A673 (cell line): Measurements from ENCODE around the gene EFCAB8.

Experiments
- CTCF ChIP-seq: fragments of 300-800, 200-600 bp; sonication (generic); conservative IDR thresholded peaks from 2 replicates; pipeline ENCODE4 v1.5.1; 2017; ENCODE audit warnings: low read depth, mild to moderate bottlenecking, antibody characterized with exemption, low read length, moderate library complexity, mixed read lengths
- EZH2 ChIP-seq: fragments of 200-600 bp; sonication (generic); IDR thresholded peaks from 2 replicates; pipeline ENCODE4 v1.6.1; 2017; ENCODE audit warnings: borderline replicate concordance, low read depth, mild to moderate bottlenecking, mixed read lengths, antibody characterized with exemption, low read length; ENCODE audit not compliant: poor library complexity, severe bottlenecking

DNA sequence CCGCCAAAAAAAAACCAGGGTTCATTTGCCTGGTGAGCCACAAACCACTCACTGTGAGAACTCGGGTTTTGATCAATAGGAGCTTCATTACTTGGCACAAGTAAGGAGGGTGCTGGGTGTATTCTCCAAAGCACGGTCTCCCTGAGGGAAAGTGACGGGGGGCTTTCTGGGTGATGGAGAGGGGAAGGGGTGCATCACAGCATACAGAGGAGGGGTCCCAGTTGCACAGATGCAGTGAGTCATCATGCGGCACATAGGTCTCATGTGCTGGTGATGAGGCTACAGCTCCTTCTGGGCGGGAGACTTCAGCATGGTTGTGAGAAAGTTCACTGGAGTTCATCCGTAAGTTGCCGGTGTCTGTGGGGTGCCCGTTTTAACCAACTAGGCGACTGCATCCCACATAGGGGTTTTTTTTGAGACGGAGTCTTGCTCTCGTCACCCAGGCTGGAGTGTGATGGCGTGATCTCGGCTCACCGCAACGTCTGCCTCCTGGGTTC, 109.3 kb downstream of the EFCAB8 start:
- TF ChIP-seq CTCF (no peak), EZH2 (no peak)
